ENCODE data around the gene PRSS48. TPM values are rescaled to one million over a fixed set of nuclear protein-coding genes. Genes with fewer than 3 reads are reported as not detected.

The PRSS48 gene
- total RNA-seq, 2 experiments from 2014 or later: not detected

- no peak overlapping the region for H3K4me3 Mint-ChIP-seq
- DNase-seq (no peak), ATAC-seq (no peak)
- ChIA-PET POLR2A (no interaction called here), CTCF (interaction anchor here (1.0 kb wide), 1 partner anchor 8 kb away, joined by 3 read pairs; no protein-coding TSS in a partner anchor)
- peaks cover 10% of the 10 kb centered on the region for H3K27me3 Mint-ChIP-seq
- TF ChIP-seq CTCF (IDR thresholded peaks at IDR 0.05): no peak
- no peaks in the 10 kb centered on the region for H3K36me3 Mint-ChIP-seq (ENCODE audit: low read depth)
- H3K27ac Mint-ChIP-seq: no peak overlapping the region
- intact Hi-C loops (cut with micrococcal nuclease): no loop called here
- H3K9me3 Mint-ChIP-seq: no peaks in the 10 kb centered on the region
- H3K4me1 Mint-ChIP-seq (ENCODE audit: low read depth): no peaks in the 10 kb centered on the region
Observed at GRCh38 chr4:151239608-151240007, 37.4 kb upstream of the PRSS48 start.

- H3K27ac Mint-ChIP-seq: no peak overlapping the region
- no peak overlapping the region for H3K4me3 Mint-ChIP-seq
- no peak for TF ChIP-seq CTCF (IDR thresholded peaks at IDR 0.05)
- no peaks in the 10 kb centered on the region for H3K4me1 Mint-ChIP-seq (ENCODE audit: low read depth)
- H3K9me3 Mint-ChIP-seq: no peaks in the 10 kb centered on the region
- H3K27me3 Mint-ChIP-seq: peaks cover 12% of the 10 kb centered on the region
- CTCF ChIA-PET: interaction anchor here (1.0 kb wide), 1 partner anchor 14 kb away, joined by 3 read pairs; no protein-coding TSS in a partner anchor
- intact Hi-C loops (cut with micrococcal nuclease): no loop called here
- POLR2A ChIA-PET: no interaction called here
- DNase-seq (no peak), ATAC-seq (no peak)
- no peaks in the 10 kb centered on the region for H3K36me3 Mint-ChIP-seq (ENCODE audit: low read depth)
Observed at GRCh38 chr4:151242305-151242704, 34.7 kb upstream of the PRSS48 start.

- Mint-ChIP-seq H3K36me3 (ENCODE audit: low read depth) (no peaks in the 10 kb centered on the region), H3K4me3 (no peak overlapping the region), H3K27me3 (peaks cover 10% of the 10 kb centered on the region), H3K4me1 (ENCODE audit: low read depth) (no peaks in the 10 kb centered on the region), H3K27ac (no peak overlapping the region), H3K9me3 (no peaks in the 10 kb centered on the region)
- ChIA-PET POLR2A (no interaction called here), CTCF (no interaction called here)
- DNase-seq (no peak), ATAC-seq (no peak)
- TF ChIP-seq CTCF (IDR thresholded peaks at IDR 0.05): no peak
- intact Hi-C loops (cut with micrococcal nuclease): no loop called here
Observed at GRCh38 chr4:151246742-151247141, 30.2 kb upstream of the PRSS48 start.

- intact Hi-C loops (cut with micrococcal nuclease): no loop called here
- Mint-ChIP-seq H3K9me3 (no peaks in the 10 kb centered on the region), H3K4me3 (no peak overlapping the region), H3K36me3 (ENCODE audit: low read depth) (no peaks in the 10 kb centered on the region), H3K4me1 (ENCODE audit: low read depth) (no peaks in the 10 kb centered on the region), H3K27ac (no peak overlapping the region), H3K27me3 (peaks cover 10% of the 10 kb centered on the region)
- POLR2A ChIA-PET: no interaction called here
- ATAC-seq (no peak), DNase-seq (no peak)
- CTCF ChIA-PET: interaction anchor here (0.6 to 1.0 kb wide), 3 partner anchors 8 to 626 kb away, joined by 3 to 4 read pairs (median 3); no protein-coding TSS in a partner anchor
- TF ChIP-seq CTCF (IDR thresholded peaks at IDR 0.05): no peak
Observed at GRCh38 chr4:151247395-151247794, 29.6 kb upstream of the PRSS48 start.

- POLR2A ChIA-PET: no interaction called here
- peaks cover 10% of the 10 kb centered on the region for H3K27me3 Mint-ChIP-seq
- no peaks in the 10 kb centered on the region for H3K36me3 Mint-ChIP-seq (ENCODE audit: low read depth)
- no peaks in the 10 kb centered on the region for H3K9me3 Mint-ChIP-seq
- no peak overlapping the region for H3K27ac Mint-ChIP-seq
- H3K4me3 Mint-ChIP-seq: no peak overlapping the region
- no peak for ATAC-seq
- DNase-seq: no peak
- intact Hi-C loops (cut with micrococcal nuclease): no loop called here
- TF ChIP-seq CTCF (IDR thresholded peaks at IDR 0.05): no peak
- no peaks in the 10 kb centered on the region for H3K4me1 Mint-ChIP-seq (ENCODE audit: low read depth)
- CTCF ChIA-PET: no interaction called here
Observed at GRCh38 chr4:151248519-151248918, 28.4 kb upstream of the PRSS48 start.
